HepG2 (cell line): Measurements from ENCODE around the gene TEX22. TPM values are rescaled to one million over a fixed set of nuclear protein-coding genes. Genes with fewer than 3 reads are reported as not detected.

Source experiments
- ATAC-seq: fragments of 200-7000 bp; cut with Tn5 transposase; 3 replicates; pipeline ENCODE4 v1.9.1; 2020; ENCODE audit warnings: mild to moderate bottlenecking, moderate library complexity
- BruUV-seq: library from RNA; stranded (reverse); fragments of 400-500 nt; replicated peaks from 2 replicates; lab custom pipeline; 2021; lab: Mats Ljungman, UMichigan
- CTCF ChIA-PET: fragments of 300-600 bp; formaldehyde crosslinking; extraction: SDS; loops from one replicate; lab custom pipeline; 2021; ENCODE audit warnings: low total read pairs, inconsistent platforms, low intra/inter-chr PET ratio; lab: Yijun Ruan, JAX
- POLR2A ChIA-PET: fragments of 350-600 bp; sonication (Branson Sonifier 250); formaldehyde crosslinking; loops from one replicate; lab custom pipeline; 2020; ENCODE audit warnings: antibody characterized with exemption, inconsistent platforms; lab: Yijun Ruan, JAX
- DNase-seq: peaks from one replicate; pipeline ENCODE4 v3.0.0-alpha.2; 2015; ENCODE audit warnings: low spot score
- FAIRE-seq: peaks from 3 replicates; lab custom pipeline; 2011; peaks lifted over from hg19 to GRCh38; lab: Jason Lieb, UNC
- H2AFZ ChIP-seq: one replicate; pipeline ENCODE4 v1.6.1; 2011; ENCODE audit warnings: low read length, inconsistent platforms
- H3K27ac ChIP-seq: fragments of 300-600 bp; 3 replicates; pipeline ENCODE4 v1.8.0; 2011; ENCODE audit warnings: mixed run types, mild to moderate bottlenecking, mixed read lengths, low read length, inconsistent platforms; ENCODE audit not compliant: insufficient read depth; ENCODE audit errors: extremely low read length
- H3K27me3 ChIP-seq, 2 experiments: fragments of 200-600 bp in 1 of 2; 2 replicates in 1 of 2; 3 replicates in 1 of 2; pipeline versions ENCODE4 v1.6.0 to v1.8.0; 2011; ENCODE audit warnings: low read length in 2 of 2, mild to moderate bottlenecking in 2 of 2, moderate library complexity in 2 of 2, inconsistent platforms in 1 of 2; ENCODE audit not compliant: insufficient read depth in 2 of 2, control insufficient read depth in 1 of 2
- H3K36me3 ChIP-seq, 2 experiments: fragments of 200-600 bp in 1 of 2; replicated peaks in 1 of 2; 2 replicates in 1 of 2; 3 replicates in 1 of 2; pipeline versions ENCODE4 v1.5.1 to v1.8.0; 2011; ENCODE audit warnings: low read length in 2 of 2, inconsistent platforms in 1 of 2; ENCODE audit not compliant: insufficient read depth in 2 of 2, control insufficient read depth in 1 of 2
- H3K4me1 ChIP-seq: 2 replicates; pipeline ENCODE4 v1.5.1; 2012; ENCODE audit warnings: low read length, inconsistent platforms; ENCODE audit not compliant: insufficient read depth
- H3K4me2 ChIP-seq: 2 replicates; pipeline ENCODE4 v1.6.0; 2011; ENCODE audit warnings: low read depth, low read length, inconsistent platforms
- H3K4me3 ChIP-seq, 3 experiments: fragments of 200-600 bp in 1 of 3; sonication (generic), shearing (Covaris generic) in 1 of 3; replicated peaks in 1 of 3; 2 replicates each; pipeline ENCODE4 v1.5.1; 2011 to 2016; ENCODE audit warnings: low read length in 3 of 3, inconsistent platforms in 2 of 3, low read depth in 2 of 3, mild to moderate bottlenecking in 2 of 3, control low read depth in 1 of 3, mixed read lengths in 1 of 3; ENCODE audit not compliant: insufficient read depth in 1 of 3
- H3K79me2 ChIP-seq: one replicate; pipeline ENCODE4 v1.6.1; 2011; ENCODE audit warnings: low read length, inconsistent platforms; ENCODE audit not compliant: insufficient read depth
- H3K9ac ChIP-seq: 2 replicates; pipeline ENCODE4 v1.6.0; 2011; ENCODE audit warnings: mild to moderate bottlenecking, low read depth, low read length, inconsistent platforms; ENCODE audit not compliant: insufficient read depth
- H3K9me3 ChIP-seq: 2 replicates; pipeline ENCODE4 v1.5.1; 2012; ENCODE audit warnings: mild to moderate bottlenecking, low read length
- H4K20me1 ChIP-seq: 2 replicates; pipeline ENCODE4 v1.6.0; 2011; ENCODE audit warnings: inconsistent platforms, mild to moderate bottlenecking, low read length, moderate library complexity; ENCODE audit not compliant: insufficient read depth
- BRCA1 ChIP-seq: sonication (generic); formaldehyde crosslinking; IDR thresholded peaks from 2 replicates; pipeline ENCODE4 v1.4.0; 2020; ENCODE audit warnings: missing genetic modification reagents
- CBX2 ChIP-seq, 2 experiments: fragments of 200-600 bp in 1 of 2; sonication (generic); formaldehyde crosslinking in 1 of 2; IDR thresholded peaks; 2 replicates each; pipeline versions ENCODE4 v1.7.0 to v1.8.1; 2018 to 2022; ENCODE audit warnings: low read depth in 2 of 2, low read length in 1 of 2, mild to moderate bottlenecking in 1 of 2, missing genetic modification reagents in 1 of 2
- E2F5 ChIP-seq: sonication (generic); formaldehyde crosslinking; conservative IDR thresholded peaks from 2 replicates; pipeline ENCODE4 v1.4.0; 2020; ENCODE audit warnings: missing genetic modification reagents
- ELF3 ChIP-seq: IDR thresholded peaks from 2 replicates; pipeline ENCODE4 v1.6.1; 2016; ENCODE audit warnings: missing genetic modification reagents, missing compliant biosample characterization
- FOXK1 ChIP-seq: sonication (generic); formaldehyde crosslinking; IDR thresholded peaks from 2 replicates; pipeline ENCODE4 v1.4.0; 2020; ENCODE audit warnings: low read depth, missing genetic modification reagents, borderline replicate concordance
- HOXA3 ChIP-seq: sonication (generic); formaldehyde crosslinking; IDR thresholded peaks from 2 replicates; pipeline ENCODE4 v1.5.0; 2020; ENCODE audit warnings: missing genetic modification reagents
- HOXA9 ChIP-seq: sonication (generic); formaldehyde crosslinking; IDR thresholded peaks from 2 replicates; pipeline ENCODE4 v1.8.1; 2022; ENCODE audit warnings: missing genetic modification reagents, mild to moderate bottlenecking, moderate library complexity, borderline replicate concordance
- NCOA1 ChIP-seq: sonication (generic); formaldehyde crosslinking; IDR thresholded peaks from 2 replicates; pipeline ENCODE4 v1.9.0; 2021; ENCODE audit warnings: missing genetic modification reagents
- PPARG ChIP-seq: conservative IDR thresholded peaks from 2 replicates; pipeline ENCODE4 v1.6.1; 2016; ENCODE audit warnings: missing biosample characterization, missing genetic modification reagents
- RCOR2 ChIP-seq: IDR thresholded peaks from 2 replicates; pipeline ENCODE4 v1.6.1; 2016; ENCODE audit warnings: missing biosample characterization, missing genetic modification reagents
- SRF ChIP-seq: IDR thresholded peaks from 2 replicates; pipeline ENCODE4 v1.6.1; 2011; ENCODE audit warnings: mild to moderate bottlenecking, low read depth, low read length, moderate library complexity
- TCF12 ChIP-seq, 2 experiments: fragments of 450-650 bp in 1 of 2; sonication (generic) in 1 of 2; formaldehyde crosslinking in 1 of 2; IDR thresholded peaks; 2 replicates each; pipeline versions ENCODE4 v1.6.1 to v1.8.0; 2017 to 2022; ENCODE audit warnings: antibody characterized with exemption in 1 of 2, mild to moderate bottlenecking in 1 of 2, missing genetic modification reagents in 1 of 2, moderate library complexity in 1 of 2
- ZBTB2 ChIP-seq: sonication (generic); formaldehyde crosslinking; IDR thresholded peaks from 2 replicates; pipeline ENCODE4 v1.8.0; 2022; ENCODE audit warnings: low read depth, missing genetic modification reagents
- ZNF510 ChIP-seq: sonication (generic); formaldehyde crosslinking; IDR thresholded peaks from 2 replicates; pipeline ENCODE4 v1.4.0; 2020; ENCODE audit warnings: low read depth, mild to moderate bottlenecking, missing genetic modification reagents
- ZNF547 ChIP-seq: sonication (generic); formaldehyde crosslinking; IDR thresholded peaks from 2 replicates; pipeline ENCODE4 v1.5.1; 2020; ENCODE audit warnings: mild to moderate bottlenecking, missing genetic modification reagents
- ZNF557 ChIP-seq: sonication (generic); formaldehyde crosslinking; IDR thresholded peaks from 2 replicates; pipeline ENCODE4 v1.4.0; 2020; ENCODE audit warnings: missing genetic modification reagents
- whole genome bisulfite sequencing: methylation state at CpG from one replicate; pipeline ENCODE4 v1.1.6; 2017; ENCODE audit warnings: low lambda C conversion rate; 5-methylcytosine and 5-hydroxymethylcytosine counted together
- in situ Hi-C: cut with HindIII; loops from 2 replicates; pipeline ENCODE4 v1.10.0; 2017; ENCODE audit warnings: low pct_unique_long_range_greater_than_20kb; ENCODE audit not compliant: extremely low pct_ligation_motif_present
- intact Hi-C: fragments of 100-400 bp; cut with micrococcal nuclease; formaldehyde crosslinking; loops from one replicate; pipeline ENCODE4 v1.10.0; 2022; ENCODE audit not compliant: unreplicated experiment
- polyA plus RNA-seq, 8 experiments: library from polyadenylated mRNA; depleted of rRNA in 3 of 8; stranded (reverse) in 7 of 8; unstranded in 1 of 8; fragments of >200 nt; fragmentation: Illumina TruSeq in 4 of 8; extraction: Trizol in 4 of 8; gene quantifications; 2 replicates each; pipeline versions ENCODE4 v1.2.1 to v1.2.3, GENCODE V29; 2011 to 2016; ENCODE audit warnings: low read depth in 4 of 8, missing spikeins in 1 of 8, mixed read lengths in 1 of 8; ENCODE audit not compliant: insufficient read depth in 1 of 8
- total RNA-seq, 5 experiments: library from RNA; depleted of rRNA; stranded (reverse); fragments of >200 nt; fragmentation: Illumina TruSeq; extraction: Trizol; gene quantifications; 2 replicates each; pipeline ENCODE4 v1.2.3, GENCODE V29; 2016; ENCODE audit warnings: low read depth in 1 of 5
- TF ChIP-seq, protein P1 (sequence below): sonication (generic); formaldehyde crosslinking; conservative IDR thresholded peaks from 2 replicates; pipeline ENCODE4 v1.4.0; 2020; ENCODE audit warnings: missing genetic modification reagents
- TF ChIP-seq, protein P2 (sequence below): sonication (generic); formaldehyde crosslinking; conservative IDR thresholded peaks from 2 replicates; pipeline ENCODE4 v1.4.0; 2020; ENCODE audit warnings: missing genetic modification reagents

Gene TEX22
- total and polyA plus RNA-seq, 2 of the 13 experiments (the other 11 are each of a cell fraction or from before 2014, with no cell fraction given), result 0.07 to 0.27 TPM

- Histone ChIP-seq H3K36me3 (no peaks in the 10 kb centered on the region; a peak in 1 of 5 replicates), H2AFZ (no peak overlapping the region), H3K4me1 (peaks cover 5% of the 10 kb centered on the region), H3K4me2 (no peak overlapping the region), H3K9ac (no peak overlapping the region), H3K27ac (no peak overlapping the region), H4K20me1 (no peaks in the 10 kb centered on the region), H3K27me3 (no peaks in the 10 kb centered on the region), H3K9me3 (no peaks in the 10 kb centered on the region), H3K4me3 (no peak overlapping the region), H3K79me2 (no peaks in the 10 kb centered on the region)
- ATAC-seq, result no peak
- BruUV-seq, result no TSS peak
- intact Hi-C loops, result no loop called here
- 90% methylated on average over 7 of the region's 27 CpGs for WGBS
- in situ Hi-C loops, result no loop called here
- no peak for DNase-seq
- POLR2A ChIA-PET, result no interaction called here
- CTCF ChIA-PET, result no interaction called here
- no peak for FAIRE-seq
- no peak for TF ChIP-seq E2F5 (CRISPR knock-in tag)
- TF ChIP-seq, protein P1, sequence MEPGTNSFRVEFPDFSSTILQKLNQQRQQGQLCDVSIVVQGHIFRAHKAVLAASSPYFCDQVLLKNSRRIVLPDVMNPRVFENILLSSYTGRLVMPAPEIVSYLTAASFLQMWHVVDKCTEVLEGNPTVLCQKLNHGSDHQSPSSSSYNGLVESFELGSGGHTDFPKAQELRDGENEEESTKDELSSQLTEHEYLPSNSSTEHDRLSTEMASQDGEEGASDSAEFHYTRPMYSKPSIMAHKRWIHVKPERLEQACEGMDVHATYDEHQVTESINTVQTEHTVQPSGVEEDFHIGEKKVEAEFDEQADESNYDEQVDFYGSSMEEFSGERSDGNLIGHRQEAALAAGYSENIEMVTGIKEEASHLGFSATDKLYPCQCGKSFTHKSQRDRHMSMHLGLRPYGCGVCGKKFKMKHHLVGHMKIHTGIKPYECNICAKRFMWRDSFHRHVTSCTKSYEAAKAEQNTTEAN (CRISPR knock-in tag), result no peak
- no peak for TF ChIP-seq TCF12 (IDR thresholded peaks at IDR 0.05)
- TF ChIP-seq TCF12 (CRISPR knock-in tag; IDR thresholded peaks at IDR 0.05), result no peak
- no peak for TF ChIP-seq BRCA1
- TF ChIP-seq, protein P2, sequence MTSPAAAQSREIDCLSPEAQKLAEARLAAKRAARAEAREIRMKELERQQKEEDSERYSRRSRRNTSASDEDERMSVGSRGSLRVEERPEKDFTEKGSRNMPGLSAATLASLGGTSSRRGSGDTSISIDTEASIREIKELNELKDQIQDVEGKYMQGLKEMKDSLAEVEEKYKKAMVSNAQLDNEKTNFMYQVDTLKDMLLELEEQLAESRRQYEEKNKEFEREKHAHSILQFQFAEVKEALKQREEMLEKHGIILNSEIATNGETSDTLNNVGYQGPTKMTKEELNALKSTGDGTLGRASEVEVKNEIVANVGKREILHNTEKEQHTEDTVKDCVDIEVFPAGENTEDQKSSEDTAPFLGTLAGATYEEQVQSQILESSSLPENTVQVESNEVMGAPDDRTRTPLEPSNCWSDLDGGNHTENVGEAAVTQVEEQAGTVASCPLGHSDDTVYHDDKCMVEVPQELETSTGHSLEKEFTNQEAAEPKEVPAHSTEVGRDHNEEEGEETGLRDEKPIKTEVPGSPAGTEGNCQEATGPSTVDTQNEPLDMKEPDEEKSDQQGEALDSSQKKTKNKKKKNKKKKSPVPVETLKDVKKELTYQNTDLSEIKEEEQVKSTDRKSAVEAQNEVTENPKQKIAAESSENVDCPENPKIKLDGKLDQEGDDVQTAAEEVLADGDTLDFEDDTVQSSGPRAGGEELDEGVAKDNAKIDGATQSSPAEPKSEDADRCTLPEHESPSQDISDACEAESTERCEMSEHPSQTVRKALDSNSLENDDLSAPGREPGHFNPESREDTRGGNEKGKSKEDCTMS (CRISPR knock-in tag), result no peak
- TF ChIP-seq ZNF557 (CRISPR knock-in tag), result no peak
- no peak for TF ChIP-seq NCOA1 (CRISPR knock-in tag)
- no peak for TF ChIP-seq ZNF547 (CRISPR knock-in tag)
- TF ChIP-seq SRF, result no peak
- TF ChIP-seq HOXA9 (CRISPR knock-in tag), result no peak
- no peak for TF ChIP-seq CBX2 (IDR thresholded peaks at IDR 0.05; ENCODE audit: low read depth, low read length)
- TF ChIP-seq CBX2 (CRISPR knock-in tag; IDR thresholded peaks at IDR 0.05; ENCODE audit: low read depth), result no peak
- no peak for TF ChIP-seq PPARG (CRISPR knock-in tag)
- TF ChIP-seq ZBTB2 (CRISPR knock-in tag), result no peak
- TF ChIP-seq RCOR2 (CRISPR knock-in tag), result no peak
- TF ChIP-seq FOXK1 (CRISPR knock-in tag), result no peak
- TF ChIP-seq ZNF510 (CRISPR knock-in tag), result no peak
- TF ChIP-seq HOXA3 (CRISPR knock-in tag), result no peak
- no peak for TF ChIP-seq ELF3 (CRISPR knock-in tag)
These were observed 43.2 kb upstream of the TEX22 start for GRCh38 chr14:105355049-105355575.
